Stromal cell of bone marrow (primary cell): Measurements from ENCODE around the gene P2RY14.

Source experiments
- DNase-seq: peaks from one replicate; pipeline ENCODE4 v3.0.0-alpha.2; 2012; ENCODE audit warnings: low read depth

P2RY14 gene

GRCh38 chr3:151300539-151300938, 22.2 kb upstream of the P2RY14 start:
- DNase-seq, result no peak

- DNase-seq, result no peak
Measured at GRCh38 chr3:151299006-151299405, 20.7 kb upstream of the P2RY14 start.

- DNase-seq, result no peak
Measured at GRCh38 chr3:151297429-151297828, 19.1 kb upstream of the P2RY14 start.

- no peak for DNase-seq
Measured at GRCh38 chr3:151296226-151296625, 17.9 kb upstream of the P2RY14 start.

GRCh38 chr3:151293127-151293526, 14.8 kb upstream of the P2RY14 start:
- no peak for DNase-seq

GRCh38 chr3:151290673-151291072, 12.3 kb upstream of the P2RY14 start:
- peak; percentile 19 for DNase-seq

GRCh38 chr3:151289445-151289844, 11.1 kb upstream of the P2RY14 start:
- no peak for DNase-seq

GRCh38 chr3:151285940-151286339, 7.6 kb upstream of the P2RY14 start:
- DNase-seq, result no peak

- DNase-seq, result peak; percentile 36
Measured at GRCh38 chr3:151283907-151284461, 5.6 kb upstream of the P2RY14 start.

GRCh38 chr3:151283387-151283786, 5.0 kb upstream of the P2RY14 start:
- DNase-seq, result no peak

GRCh38 chr3:151282921-151283320, 4.6 kb upstream of the P2RY14 start:
- peak; percentile 46 for DNase-seq

GRCh38 chr3:151281671-151282324, 3.5 kb upstream of the P2RY14 start:
- DNase-seq, result peak; percentile 28

GRCh38 chr3:151276687-151277042, 1.7 kb downstream of the P2RY14 start:
- DNase-seq, result no peak

- DNase-seq, result no peak
Measured at GRCh38 chr3:151276038-151276686, 2.2 kb downstream of the P2RY14 start.

- no peak for DNase-seq
Measured at GRCh38 chr3:151275091-151275490, 3.3 kb downstream of the P2RY14 start.

GRCh38 chr3:151269631-151270030, 8.7 kb downstream of the P2RY14 start:
- DNase-seq, result no peak

- DNase-seq, result no peak
Measured at GRCh38 chr3:151268267-151269235, 9.8 kb downstream of the P2RY14 start.

GRCh38 chr3:151267066-151267465, 11.3 kb downstream of the P2RY14 start:
- DNase-seq, result no peak

GRCh38 chr3:151265866-151266265, 12.5 kb downstream of the P2RY14 start:
- DNase-seq, result no peak

GRCh38 chr3:151265166-151265565, 13.2 kb downstream of the P2RY14 start:
- no peak for DNase-seq

GRCh38 chr3:151264605-151265004, 13.7 kb downstream of the P2RY14 start:
- DNase-seq, result no peak

- peak; percentile 8 for DNase-seq
Measured at GRCh38 chr3:151262871-151263525, 15.3 kb downstream of the P2RY14 start.
